SK-N-MC (cell line): ENCODE measurements around the gene MX2.

Experiments used
- EZH2 ChIP-seq: fragments of 200-600 bp; sonication (generic); IDR thresholded peaks from one replicate; pipeline ENCODE4 v1.6.1; 2017; ENCODE audit warnings: antibody characterized with exemption
- POLR2AphosphoS5 ChIP-seq: IDR thresholded peaks from 2 replicates; pipeline ENCODE4 v1.6.1; 2012; ENCODE audit warnings: mild to moderate bottlenecking, low read depth, low read length, borderline replicate concordance

DNA sequence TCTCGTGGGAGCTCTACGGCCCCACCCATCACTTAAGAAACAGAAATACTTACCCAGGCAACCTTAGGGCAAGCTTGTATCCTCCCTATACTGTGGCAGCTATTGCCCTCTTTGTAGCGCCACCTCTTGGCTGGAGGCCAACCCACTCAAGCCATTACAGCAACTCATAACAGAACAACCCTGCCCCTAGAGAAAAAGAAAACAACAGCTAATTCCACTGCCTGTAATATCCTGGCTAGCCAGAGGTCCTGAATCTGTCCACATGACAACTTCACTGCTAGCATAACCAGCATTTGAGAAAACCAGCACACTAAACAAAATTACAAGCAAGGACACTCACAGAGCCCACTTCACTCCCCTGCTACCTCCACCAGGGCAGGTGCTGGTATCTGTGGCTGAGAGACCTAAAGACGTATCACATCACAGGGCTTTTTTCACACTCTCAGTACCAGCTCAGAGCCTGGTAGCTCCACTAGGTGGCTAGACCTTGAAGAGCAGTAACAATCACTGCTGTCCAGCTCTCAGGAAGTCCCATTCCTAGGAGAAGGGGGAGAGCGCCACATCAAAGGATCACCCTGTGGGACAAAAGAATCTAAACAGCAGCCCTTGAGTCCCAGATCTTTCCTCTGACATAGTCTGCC is 49.7 kb downstream of the MX2 start:
- TF ChIP-seq POLR2AphosphoS5 (no peak), EZH2 (no peak)
